Measurements from ENCODE around the gene COBL.

GRCh38 chr7:51224811-51225595 is 91.6 kb downstream of the COBL start:
- TF ChIP-seq TAF1 (IDR thresholded peaks at IDR 0.05; ENCODE audit: borderline replicate concordance, insufficient read depth, low read length) (no peak), SIN3A (IDR thresholded peaks at IDR 0.05; ENCODE audit: borderline replicate concordance, insufficient read depth, low read length) (no peak), POLR2AphosphoS5 (IDR thresholded peaks at IDR 0.05; ENCODE audit: low read depth, low read length) (no peak), REST (IDR thresholded peaks at IDR 0.05; ENCODE audit: insufficient read depth in 1 of 2, low read depth in 2 of 2, low read length in 2 of 2) (no peak), FOXP2 (optimal IDR thresholded peaks at IDR 0.05; ENCODE audit: borderline replicate concordance, extremely low read depth, extremely low read length, insufficient read depth) (no peak)

All from PFSK-1 (cell line).